MM.1S (cell line): ENCODE data around the gene CDON.
A peak's percentile ranks its signal among the peaks of the same experiment; 100 is the strongest.

Source experiments
- DNase-seq: peaks from one replicate; pipeline ENCODE4 v3.0.0-alpha.2; 2015
- H2AFZ ChIP-seq: fragments of 300-600 bp; sonication (generic); 2 replicates; pipeline ENCODE4 v1.6.0; 2016; ENCODE audit warnings: antibody characterized with exemption, low read length
- H3F3A ChIP-seq: fragments of 300-600 bp; sonication (generic); 2 replicates; pipeline ENCODE4 v1.6.1; 2016; ENCODE audit warnings: mild to moderate bottlenecking, antibody characterized with exemption, low read length, moderate library complexity, mixed read lengths; ENCODE audit not compliant: insufficient read depth
- H3K27ac ChIP-seq: fragments of 300-600 bp; sonication (generic); 2 replicates; pipeline ENCODE4 v1.5.1; 2016; ENCODE audit warnings: mild to moderate bottlenecking, low read length
- H3K27me3 ChIP-seq: fragments of 300-600 bp; sonication (generic); replicated peaks from 2 replicates; pipeline ENCODE4 v1.6.0; 2016; ENCODE audit warnings: low read length; ENCODE audit not compliant: insufficient read depth
- H3K36me3 ChIP-seq: fragments of 300-600 bp; sonication (generic); replicated peaks from 2 replicates; pipeline ENCODE4 v1.6.1; 2016; ENCODE audit warnings: mild to moderate bottlenecking, low read length, mixed read lengths; ENCODE audit not compliant: insufficient read depth
- H3K4me1 ChIP-seq: fragments of 300-600 bp; sonication (generic); 2 replicates; pipeline ENCODE4 v1.6.1; 2016; ENCODE audit warnings: low read length, mixed read lengths
- H3K4me2 ChIP-seq: fragments of 300-600 bp; sonication (generic); 2 replicates; pipeline ENCODE4 v1.6.0; 2016; ENCODE audit warnings: low read depth, low read length
- H3K4me3 ChIP-seq: fragments of 300-600 bp; sonication (generic); 2 replicates; pipeline ENCODE4 v1.5.1; 2016; ENCODE audit warnings: low read length, mixed read lengths
- H3K79me2 ChIP-seq: fragments of 300-600 bp; sonication (generic); 2 replicates; pipeline ENCODE4 v1.6.1; 2016; ENCODE audit warnings: mixed run types, low read length, mixed read lengths
- H3K9ac ChIP-seq: fragments of 300-600 bp; sonication (generic); 2 replicates; pipeline ENCODE4 v1.6.1; 2016; ENCODE audit warnings: low read length, mixed read lengths
- H3K9me2 ChIP-seq: fragments of 300-600 bp; sonication (generic); replicated peaks from 2 replicates; pipeline ENCODE4 v1.6.1; 2016; ENCODE audit warnings: mild to moderate bottlenecking, low read length, mixed read lengths; ENCODE audit not compliant: insufficient read depth
- H3K9me3 ChIP-seq: fragments of 300-600 bp; sonication (generic); replicated peaks from 2 replicates; pipeline ENCODE4 v1.6.1; 2016; ENCODE audit warnings: mild to moderate bottlenecking, low read length, mixed read lengths; ENCODE audit not compliant: insufficient read depth
- H4K20me1 ChIP-seq: fragments of 300-600 bp; sonication (generic); 2 replicates; pipeline ENCODE4 v1.6.1; 2016; ENCODE audit warnings: mild to moderate bottlenecking, low read length, moderate library complexity, mixed read lengths; ENCODE audit not compliant: insufficient read depth
- CTCF ChIP-seq: fragments of 300-600 bp; sonication (generic); IDR thresholded peaks from 2 replicates; pipeline ENCODE4 v1.5.1; 2016; ENCODE audit warnings: antibody characterized with exemption, low read length, mixed read lengths
- EZH2 ChIP-seq: fragments of 300-600 bp; sonication (generic); optimal IDR thresholded peaks from 2 replicates; pipeline ENCODE3; 2017; ENCODE audit warnings: low read depth, mild to moderate bottlenecking, antibody characterized with exemption, low read length, mixed read lengths
- EZH2phosphoT487 ChIP-seq: fragments of 300-600 bp; sonication (generic); IDR thresholded peaks from 2 replicates; pipeline ENCODE4 v1.6.1; 2018; ENCODE audit warnings: antibody characterized with exemption, low read length

The CDON gene

GRCh38 chr11:125958872-125959400 is 103.7 kb downstream of the CDON start:
- Histone ChIP-seq H3K9me3 (no peaks in the 10 kb centered on the region), H3K9ac (no peak overlapping the region), H3F3A (no peaks in the 10 kb centered on the region), H3K36me3 (0 out of 2 replicates have a peak, but pooled peaks cover 3% of the 10 kb centered on the region), H4K20me1 (no peaks in the 10 kb centered on the region), H2AFZ (no peak overlapping the region), H3K4me2 (no peak overlapping the region), H3K4me1 (no peaks in the 10 kb centered on the region), H3K27ac (no peak overlapping the region), H3K79me2 (no peaks in the 10 kb centered on the region), H3K9me2 (no peaks in the 10 kb centered on the region), H3K4me3 (no peak overlapping the region), H3K27me3 (no peaks in the 10 kb centered on the region)
- no peak for DNase-seq
- no peak for TF ChIP-seq EZH2phosphoT487
- no peak for TF ChIP-seq CTCF
- TF ChIP-seq EZH2 = no peak

- H3K27me3 ChIP-seq = no peaks in the 10 kb centered on the region
- H2AFZ ChIP-seq = peak overlapping the region; percentile 13
- H3K9ac ChIP-seq = peak overlapping the region; percentile 23; the same call in 1 of the 2 replicates
- 0 out of 2 replicates have a peak, but pooled peaks cover 3% of the 10 kb centered on the region for H3K36me3 ChIP-seq
- peak overlapping the region; percentile 58 for H3K4me2 ChIP-seq
- H3K4me1 ChIP-seq = no peaks in the 10 kb centered on the region
- no peaks in the 10 kb centered on the region for H4K20me1 ChIP-seq
- H3K9me2 ChIP-seq = no peaks in the 10 kb centered on the region
- no peak for DNase-seq
- H3K27ac ChIP-seq = no peak overlapping the region
- H3K79me2 ChIP-seq = no peaks in the 10 kb centered on the region
- H3F3A ChIP-seq = no peaks in the 10 kb centered on the region
- H3K4me3 ChIP-seq = peak overlapping the region; percentile 54
- no peaks in the 10 kb centered on the region for H3K9me3 ChIP-seq
- TF ChIP-seq EZH2 (no peak), CTCF (no peak), EZH2phosphoT487 (no peak)
These were observed 104.9 kb downstream of the CDON start for GRCh38 chr11:125957618-125958332.

GRCh38 chr11:125956391-125957134 is 106.1 kb downstream of the CDON start:
- DNase-seq = no peak
- Histone ChIP-seq H3K4me1 (no peaks in the 10 kb centered on the region), H3K27me3 (no peaks in the 10 kb centered on the region), H3K4me3 (no peak overlapping the region), H3K9ac (no peak overlapping the region), H4K20me1 (no peaks in the 10 kb centered on the region), H3K36me3 (no peaks in the 10 kb centered on the region), H3K4me2 (no peak overlapping the region), H3K27ac (no peak overlapping the region), H3K9me2 (no peaks in the 10 kb centered on the region), H3K9me3 (no peaks in the 10 kb centered on the region), H2AFZ (no peak overlapping the region), H3K79me2 (no peaks in the 10 kb centered on the region), H3F3A (no peaks in the 10 kb centered on the region)
- TF ChIP-seq CTCF (no peak), EZH2 (no peak), EZH2phosphoT487 (no peak)
